Measurements from ENCODE around the gene TNRC6A. TPM values are rescaled to one million over a fixed set of nuclear protein-coding genes. Genes with fewer than 3 reads are reported as not detected.
A peak's percentile ranks its signal among the peaks of the same experiment; 100 is the strongest.

TNRC6A gene
- total and polyA plus RNA-seq, 4 donors = 10.3 to 93.0 (median 29.8) TPM

DNA sequence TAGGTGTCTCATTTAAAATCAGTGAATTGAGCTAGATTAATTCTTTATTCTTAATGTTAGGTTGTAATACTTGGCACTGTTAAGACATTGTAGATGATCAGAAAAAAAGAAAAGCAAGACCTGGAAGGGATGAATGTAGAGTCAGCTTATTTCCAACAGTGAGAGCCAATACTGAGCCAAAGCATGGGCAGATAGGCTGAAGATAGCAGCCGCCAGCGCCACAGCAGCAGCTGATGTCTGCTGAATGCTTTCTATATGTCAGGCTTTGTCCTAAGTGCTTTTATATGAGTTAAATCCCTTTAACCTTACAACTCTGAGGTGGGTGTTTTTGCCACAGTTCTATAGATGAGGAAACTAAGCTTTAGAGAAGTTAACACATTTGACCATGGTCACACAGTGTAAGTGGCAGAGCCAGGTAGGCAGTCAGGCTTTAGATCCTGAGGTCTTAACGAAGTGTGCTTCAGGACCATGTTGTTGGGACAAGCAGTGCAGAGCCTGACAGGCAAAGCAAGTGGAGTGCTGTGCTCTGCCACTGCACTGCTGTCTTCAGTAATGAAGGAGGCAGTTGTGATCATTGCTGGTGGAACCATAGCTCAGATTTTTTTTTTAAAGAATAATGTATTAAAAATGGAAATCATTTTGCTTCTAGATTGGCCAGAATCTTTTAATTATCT, 25.9 kb downstream of the TNRC6A start:
- no peaks in the 10 kb centered on the region for H3K9me3 ChIP-seq (ENCODE audit: control insufficient read depth in 4 of 4, insufficient read depth in 3 of 4, low read length in 3 of 4)
- peaks cover 0 to 31% (median 0%) of the 10 kb centered on the region in 5 donors for H3K4me1 ChIP-seq (ENCODE audit: control insufficient read depth in 5 of 5, insufficient read depth in 5 of 5, low read length in 5 of 5)
- H3K36me3 ChIP-seq (ENCODE audit: control insufficient read depth in 4 of 4, insufficient read depth in 4 of 4, low read length in 4 of 4) = peaks cover 0 to 6% (median 5%) of the 10 kb centered on the region in 4 donors
- no peak overlapping the region for H3K4me3 ChIP-seq
- H3K27ac ChIP-seq (ENCODE audit: low read depth in 1 of 2, low read length in 1 of 2) = no peak overlapping the region
- no peaks in the 10 kb centered on the region for H3K27me3 ChIP-seq (ENCODE audit: control insufficient read depth in 3 of 3, insufficient read depth in 3 of 3, low read length in 2 of 3)
- TF ChIP-seq CTCF (IDR thresholded peaks at IDR 0.05; ENCODE audit: control extremely low read depth, extremely low read depth) = no peak
- DNase-seq (no peak), ATAC-seq (ENCODE audit: insufficient read depth, low FRiP score) (no peak)
- H3K9ac ChIP-seq (ENCODE audit: insufficient read depth in 1 of 2, low read length in 2 of 2) = no peak overlapping the region
- 86 to 94% methylated on average over 3 of the region's 3 CpGs for WGBS, 2 donors

DNA sequence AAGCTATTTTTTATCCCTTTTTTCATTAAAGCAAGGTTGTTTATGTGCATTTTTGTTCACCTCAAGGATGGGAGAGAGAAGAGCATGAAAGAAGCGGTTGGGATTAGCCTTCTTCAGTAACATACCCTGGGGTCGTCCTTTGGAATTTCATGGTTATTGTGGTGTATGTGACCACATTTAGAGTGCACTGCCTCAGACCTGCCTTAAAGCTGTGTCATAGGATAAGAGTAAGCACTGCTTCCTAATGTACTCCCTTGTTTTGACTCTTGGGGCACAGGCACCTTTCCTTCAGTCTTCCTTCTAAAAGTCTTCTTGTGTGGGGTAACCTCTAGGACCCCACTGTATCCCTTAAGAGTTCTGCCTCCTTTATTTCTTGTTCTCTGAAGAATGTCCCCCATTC, 28.9 kb downstream of the TNRC6A start:
- DNase-seq (no peak), ATAC-seq (ENCODE audit: insufficient read depth, low FRiP score) (no peak)
- peaks cover 0 to 17% (median 5%) of the 10 kb centered on the region in 4 donors for H3K36me3 ChIP-seq (ENCODE audit: control insufficient read depth in 4 of 4, insufficient read depth in 4 of 4, low read length in 4 of 4)
- no peak for TF ChIP-seq CTCF (IDR thresholded peaks at IDR 0.05; ENCODE audit: control extremely low read depth, extremely low read depth)
- no peak overlapping the region for H3K9ac ChIP-seq (ENCODE audit: insufficient read depth in 1 of 2, low read length in 2 of 2)
- no peaks in the 10 kb centered on the region for H3K27me3 ChIP-seq (ENCODE audit: control insufficient read depth in 3 of 3, insufficient read depth in 3 of 3, low read length in 2 of 3)
- H3K4me1 ChIP-seq (ENCODE audit: control insufficient read depth in 5 of 5, insufficient read depth in 5 of 5, low read length in 5 of 5) = peaks cover 0 to 29% (median 0%) of the 10 kb centered on the region in 5 donors
- WGBS, 2 donors = 91 to 96% methylated on average over 2 of the region's 2 CpGs
- H3K27ac ChIP-seq (ENCODE audit: low read depth in 1 of 2, low read length in 1 of 2) = peak overlapping the region in 1 of 2 donors; percentile 9
- H3K4me3 ChIP-seq = no peak overlapping the region
- H3K9me3 ChIP-seq (ENCODE audit: control insufficient read depth in 4 of 4, insufficient read depth in 3 of 4, low read length in 3 of 4) = no peaks in the 10 kb centered on the region

GRCh38 chr16:24759006-24759405, 29.6 kb downstream of the TNRC6A start:
- peaks cover 0 to 21% (median 5%) of the 10 kb centered on the region in 4 donors for H3K36me3 ChIP-seq (ENCODE audit: control insufficient read depth in 4 of 4, insufficient read depth in 4 of 4, low read length in 4 of 4)
- DNase-seq = no peak
- H3K4me3 ChIP-seq = no peak overlapping the region
- H3K27me3 ChIP-seq (ENCODE audit: control insufficient read depth in 3 of 3, insufficient read depth in 3 of 3, low read length in 2 of 3) = no peaks in the 10 kb centered on the region
- H3K9ac ChIP-seq (ENCODE audit: insufficient read depth in 1 of 2, low read length in 2 of 2) = no peak overlapping the region
- peaks cover 0 to 25% (median 0%) of the 10 kb centered on the region in 5 donors for H3K4me1 ChIP-seq (ENCODE audit: control insufficient read depth in 5 of 5, insufficient read depth in 5 of 5, low read length in 5 of 5)
- H3K9me3 ChIP-seq (ENCODE audit: control insufficient read depth in 4 of 4, insufficient read depth in 3 of 4, low read length in 3 of 4) = no peaks in the 10 kb centered on the region
- no peak for ATAC-seq (ENCODE audit: insufficient read depth, low FRiP score)
- no peak for TF ChIP-seq CTCF (IDR thresholded peaks at IDR 0.05; ENCODE audit: control extremely low read depth, extremely low read depth)
- H3K27ac ChIP-seq (ENCODE audit: low read depth in 1 of 2, low read length in 1 of 2) = no peak overlapping the region
- WGBS, 2 donors = 93 to 96% methylated on average over 2 of the region's 2 CpGs

Measured in lung (tissue), 12 donors.